Caco-2 (cell line): ENCODE results near the gene DERL3. TPM values are rescaled to one million over a fixed set of nuclear protein-coding genes. Genes with fewer than 3 reads are reported as not detected.
A peak's percentile ranks its signal among the peaks of the same experiment; 100 is the strongest.

Experiments used
- BruUV-seq: library from RNA; stranded (reverse); fragments of 400-500 nt; replicated peaks from 2 replicates; lab custom pipeline; 2021; lab: Mats Ljungman, UMichigan
- CTCF ChIA-PET: fragments of 300-600 bp; sonication (Branson Sonifier 250); formaldehyde crosslinking; loops from one replicate; lab custom pipeline; 2022; ENCODE audit warnings: antibody characterized with exemption; lab: Charles Lee
- POLR2A ChIA-PET: fragments of 300-600 bp; sonication (Branson Sonifier 250); formaldehyde crosslinking; loops from one replicate; lab custom pipeline; 2022; ENCODE audit warnings: antibody characterized with exemption; lab: Charles Lee
- DNase-seq, 2 experiments: peaks; one replicate each; pipeline versions ENCODE4 v3.0.0 to v3.0.0-alpha.2; 2020 to 2022
- H3K27me3 ChIP-seq: replicated peaks from 2 replicates; pipeline ENCODE4 v1.6.0; 2011; ENCODE audit warnings: low read length; ENCODE audit not compliant: control insufficient read depth, insufficient read depth
- H3K36me3 ChIP-seq: 2 replicates; pipeline ENCODE4 v1.5.1; 2011; ENCODE audit warnings: low read length; ENCODE audit not compliant: control insufficient read depth, insufficient read depth
- H3K4me1 ChIP-seq: fragments of 250-450 bp; sonication (Bioruptor Pico); 2 replicates; pipeline ENCODE4 v1.5.1; 2020; ENCODE audit warnings: mild to moderate bottlenecking
- H3K4me3 ChIP-seq: 2 replicates; pipeline ENCODE4 v1.5.1; 2011; ENCODE audit warnings: low read depth, mild to moderate bottlenecking, control low read depth, low read length
- H3K9me3 ChIP-seq: fragments of 250-450 bp; sonication (Bioruptor Pico); 2 replicates; pipeline ENCODE4 v1.5.1; 2020; ENCODE audit warnings: mild to moderate bottlenecking, moderate library complexity
- H3K27ac Mint-ChIP-seq: one replicate; pipeline ENCODE4 v1.8.0; 2022; ENCODE audit warnings: mixed read lengths; ENCODE audit not compliant: unreplicated experiment
- H3K27me3 Mint-ChIP-seq: one replicate; pipeline ENCODE4 v1.8.0; 2022; ENCODE audit warnings: mixed read lengths; ENCODE audit not compliant: insufficient read depth, unreplicated experiment
- H3K36me3 Mint-ChIP-seq: one replicate; pipeline ENCODE4 v1.8.0; 2022; ENCODE audit warnings: mild to moderate bottlenecking, mixed read lengths; ENCODE audit not compliant: insufficient read depth, unreplicated experiment
- H3K4me1 Mint-ChIP-seq: one replicate; pipeline ENCODE4 v1.8.0; 2022; ENCODE audit warnings: low read depth, mixed read lengths; ENCODE audit not compliant: unreplicated experiment
- H3K4me3 Mint-ChIP-seq: one replicate; pipeline ENCODE4 v1.8.0; 2022; ENCODE audit warnings: mild to moderate bottlenecking, moderate library complexity, mixed read lengths; ENCODE audit not compliant: unreplicated experiment
- H3K9me3 Mint-ChIP-seq: one replicate; pipeline ENCODE4 v1.8.0; 2022; ENCODE audit warnings: mixed read lengths; ENCODE audit not compliant: unreplicated experiment
- CTCF ChIP-seq, 2 experiments: fragments of 200-600 bp in 1 of 2; IDR thresholded peaks; 1 replicate in 1 of 2; 2 replicates in 1 of 2; pipeline versions ENCODE4 v1.5.1 to v1.8.0; 2011 to 2022; ENCODE audit warnings: antibody characterized with exemption in 1 of 2, control low read depth in 1 of 2, inconsistent platforms in 1 of 2, low read depth in 1 of 2, low read length in 1 of 2, mild to moderate bottlenecking in 1 of 2, moderate library complexity in 1 of 2; ENCODE audit not compliant: insufficient read depth in 1 of 2, severe bottlenecking in 1 of 2, unreplicated experiment in 1 of 2
- intact Hi-C: fragments of 100-400 bp; cut with micrococcal nuclease; formaldehyde crosslinking; loops from one replicate; pipeline ENCODE4 v1.10.0; 2022; ENCODE audit not compliant: unreplicated experiment
- total RNA-seq: library from RNA; stranded (reverse); gene quantifications from 2 replicates; pipeline ENCODE4 v1.2.3, GENCODE V29; 2022

Gene DERL3
- total RNA-seq, 1 experiment from 2014 or later = 4.4 TPM

GRCh38 chr22:23856721-23857605, 18.2 kb upstream of the DERL3 start:
- peak; percentile 80 for DNase-seq
- Mint-ChIP-seq H3K4me1 (peaks cover 7% of the 10 kb centered on the region), H3K36me3 (no peaks in the 10 kb centered on the region), H3K9me3 (no peaks in the 10 kb centered on the region), H3K4me3 (peak overlapping the region; percentile 80), H3K27ac (peak overlapping the region; percentile 79), H3K27me3 (no peaks in the 10 kb centered on the region)
- ChIA-PET POLR2A (interaction anchor here (0.5 to 1.6 kb wide), 21 partner anchors 7 to 268 kb away, joined by 3 to 45 read pairs (median 5); partner anchors contain the start of genes CABIN1, CHCHD10, MIF and MMP11), CTCF (interaction anchor here (0.5 to 2.3 kb wide), 18 partner anchors 8 to 1975 kb away, joined by 3 to 45 read pairs (median 5); partner anchors contain the start of genes CHCHD10, MIF and MMP11)
- peak in 1 of 2 experiments; percentile 36 for TF ChIP-seq CTCF (IDR thresholded peaks at IDR 0.05; ENCODE audit: insufficient read depth in 1 of 2, low read depth in 1 of 2, low read length in 1 of 2, severe bottlenecking in 1 of 2, unreplicated experiment in 1 of 2)
- peak overlapping the region; percentile 53 for H3K4me3 ChIP-seq
- 0 out of 2 replicates have a peak, but pooled peaks cover 3% of the 10 kb centered on the region for H3K4me1 ChIP-seq
- peaks cover 1% of the 10 kb centered on the region; the same call in 1 of the 2 replicates for H3K36me3 ChIP-seq
- intact Hi-C loops = loop anchor here (5.0 kb wide), 1 partner anchor 35 kb away; the partner anchor contains the start of gene MIF
- H3K9me3 ChIP-seq = no peaks in the 10 kb centered on the region
- no TSS peak for BruUV-seq
- no peaks in the 10 kb centered on the region for H3K27me3 ChIP-seq

DNA sequence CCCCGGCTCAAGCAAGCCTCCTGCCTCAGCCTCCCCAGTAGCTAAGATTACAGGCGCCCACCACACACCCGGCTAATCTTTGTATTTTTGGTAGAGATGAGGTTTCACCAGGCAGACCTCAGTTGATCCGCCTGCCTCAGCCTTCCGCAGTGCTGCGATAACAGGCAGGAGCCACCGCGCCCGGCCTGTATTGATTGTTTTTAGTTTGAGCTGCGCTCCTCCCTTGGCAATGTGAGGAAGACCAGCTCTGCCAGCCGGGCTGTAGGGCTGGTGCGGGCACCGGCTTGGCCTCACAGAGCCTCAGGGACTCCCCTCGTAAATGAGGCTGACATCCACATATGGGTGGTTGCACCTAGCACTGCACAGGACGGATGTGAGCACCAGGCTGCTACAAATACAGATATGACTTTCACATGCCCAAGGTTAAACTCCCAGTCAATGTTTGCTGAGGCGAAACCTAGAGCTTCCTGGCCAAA, 11.4 kb upstream of the DERL3 start:
- Histone ChIP-seq H3K36me3 (no peaks in the 10 kb centered on the region), H3K4me3 (no peak overlapping the region), H3K4me1 (peaks cover 8% of the 10 kb centered on the region), H3K9me3 (no peaks in the 10 kb centered on the region), H3K27me3 (no peaks in the 10 kb centered on the region)
- no peak for DNase-seq
- H3K27me3 Mint-ChIP-seq = no peaks in the 10 kb centered on the region
- no peak for TF ChIP-seq CTCF (IDR thresholded peaks at IDR 0.05; ENCODE audit: insufficient read depth in 1 of 2, low read depth in 1 of 2, low read length in 1 of 2, severe bottlenecking in 1 of 2, unreplicated experiment in 1 of 2)
- no peak overlapping the region for H3K27ac Mint-ChIP-seq
- ChIA-PET POLR2A (interaction anchor here (0.6 kb wide), 2 partner anchors 7 to 79 kb away, joined by 3 to 5 read pairs; partner anchors contain the start of gene SLC2A11), CTCF (interaction anchor here (0.6 to 1.5 kb wide), 17 partner anchors 8 to 572 kb away, joined by 3 to 39 read pairs (median 4); partner anchors contain the start of genes CHCHD10, MIF, MMP11 and SLC2A11)
- H3K4me1 Mint-ChIP-seq = no peaks in the 10 kb centered on the region
- no peaks in the 10 kb centered on the region for H3K9me3 Mint-ChIP-seq
- intact Hi-C loops = no loop called here
- no TSS peak for BruUV-seq
- H3K36me3 Mint-ChIP-seq = peaks cover 6% of the 10 kb centered on the region
- H3K4me3 Mint-ChIP-seq = no peak overlapping the region
